ENCODE results near the gene SSUH2. TPM values are rescaled to one million over a fixed set of nuclear protein-coding genes. Genes with fewer than 3 reads are reported as not detected.

SSUH2 gene
- total and polyA plus RNA-seq, 12 donors = 0.12 to 1.3 (median 0.61) TPM; not detected in 3

GRCh38 chr3:8643693-8644365 lies 769 bp downstream of the SSUH2 start:
- no peak for TF ChIP-seq POLR2A (IDR thresholded peaks at IDR 0.05)
- TF ChIP-seq, protein P1, sequence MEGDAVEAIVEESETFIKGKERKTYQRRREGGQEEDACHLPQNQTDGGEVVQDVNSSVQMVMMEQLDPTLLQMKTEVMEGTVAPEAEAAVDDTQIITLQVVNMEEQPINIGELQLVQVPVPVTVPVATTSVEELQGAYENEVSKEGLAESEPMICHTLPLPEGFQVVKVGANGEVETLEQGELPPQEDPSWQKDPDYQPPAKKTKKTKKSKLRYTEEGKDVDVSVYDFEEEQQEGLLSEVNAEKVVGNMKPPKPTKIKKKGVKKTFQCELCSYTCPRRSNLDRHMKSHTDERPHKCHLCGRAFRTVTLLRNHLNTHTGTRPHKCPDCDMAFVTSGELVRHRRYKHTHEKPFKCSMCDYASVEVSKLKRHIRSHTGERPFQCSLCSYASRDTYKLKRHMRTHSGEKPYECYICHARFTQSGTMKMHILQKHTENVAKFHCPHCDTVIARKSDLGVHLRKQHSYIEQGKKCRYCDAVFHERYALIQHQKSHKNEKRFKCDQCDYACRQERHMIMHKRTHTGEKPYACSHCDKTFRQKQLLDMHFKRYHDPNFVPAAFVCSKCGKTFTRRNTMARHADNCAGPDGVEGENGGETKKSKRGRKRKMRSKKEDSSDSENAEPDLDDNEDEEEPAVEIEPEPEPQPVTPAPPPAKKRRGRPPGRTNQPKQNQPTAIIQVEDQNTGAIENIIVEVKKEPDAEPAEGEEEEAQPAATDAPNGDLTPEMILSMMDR (IDR thresholded peaks at IDR 0.05) = no peak
- intact Hi-C loops (cut with DNase I) = no loop called here
- no peaks in the 10 kb centered on the region for H3K4me1 ChIP-seq (replicated peaks in 1 of 2)
- H3K27me3 ChIP-seq = no peaks in the 10 kb centered on the region
- WGBS, 4 donors = 50 to 60% (median 56%) methylated on average over 10 of the region's 10 CpGs
- no peak overlapping the region for H3K4me3 ChIP-seq
- no peaks in the 10 kb centered on the region for H3K9me3 ChIP-seq (replicated peaks in 1 of 3)
- H3K36me3 ChIP-seq (replicated peaks in 1 of 2) = no peaks in the 10 kb centered on the region
- DNase-seq = no peak
- no peak overlapping the region for H3K27ac ChIP-seq

DNA sequence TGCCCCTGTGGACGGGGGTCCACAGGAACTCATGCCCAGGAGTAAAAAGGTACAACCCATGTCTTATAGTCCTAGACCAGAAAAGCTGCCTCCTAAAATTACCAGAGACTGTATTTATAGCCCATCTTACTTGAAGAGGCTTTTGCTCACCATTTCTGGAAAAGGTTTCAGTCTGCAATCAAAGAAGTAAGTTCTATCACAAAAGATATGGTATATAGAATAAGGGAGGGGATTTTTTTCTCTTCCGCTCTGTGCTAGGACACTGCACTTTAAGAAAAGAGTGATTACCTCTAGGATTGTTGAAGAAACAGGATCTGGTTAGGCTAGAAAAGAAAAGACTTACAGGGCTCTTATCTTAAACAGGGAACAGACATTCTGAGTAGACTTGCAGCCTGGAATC lies 2.6 kb downstream of the SSUH2 start:
- 82 to 100% (median 90%) methylated on average over 2 of the region's 2 CpGs for WGBS, 4 donors
- H3K27me3 ChIP-seq = no peaks in the 10 kb centered on the region
- no peak for TF ChIP-seq POLR2A (IDR thresholded peaks at IDR 0.05)
- no peaks in the 10 kb centered on the region for H3K9me3 ChIP-seq (replicated peaks in 1 of 3)
- H3K27ac ChIP-seq = no peak overlapping the region
- H3K36me3 ChIP-seq (replicated peaks in 1 of 2) = no peaks in the 10 kb centered on the region
- H3K4me3 ChIP-seq = no peak overlapping the region
- H3K4me1 ChIP-seq (replicated peaks in 1 of 2) = peaks cover 0 to 8% of the 10 kb centered on the region in 2 donors
- DNase-seq = no peak
- intact Hi-C loops (cut with DNase I) = no loop called here

DNA sequence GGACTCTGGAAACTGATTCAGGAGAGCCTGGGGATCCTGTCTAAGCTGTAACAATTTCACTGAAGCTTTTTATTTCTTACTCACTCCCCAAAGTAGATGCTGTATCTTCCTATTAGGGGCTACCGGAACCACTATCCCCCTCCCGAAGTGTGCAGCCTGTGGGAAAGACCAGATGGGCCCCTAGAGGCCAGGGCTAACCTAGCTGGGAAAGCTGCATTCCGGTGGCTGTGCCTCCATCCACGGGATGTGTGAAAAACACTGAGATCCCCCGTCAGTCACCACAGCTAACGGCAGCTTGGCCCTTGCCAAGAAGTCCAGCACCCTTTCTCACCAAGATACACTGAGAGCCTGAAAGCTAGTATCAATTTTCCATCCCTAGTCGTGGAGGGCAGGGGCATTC lies 3.1 kb downstream of the SSUH2 start:
- intact Hi-C loops (cut with DNase I) = no loop called here
- no peaks in the 10 kb centered on the region for H3K27me3 ChIP-seq
- 79 to 100% (median 85%) methylated on average over 1 to 7 of the region's 7 CpGs for WGBS, 4 donors

DNA sequence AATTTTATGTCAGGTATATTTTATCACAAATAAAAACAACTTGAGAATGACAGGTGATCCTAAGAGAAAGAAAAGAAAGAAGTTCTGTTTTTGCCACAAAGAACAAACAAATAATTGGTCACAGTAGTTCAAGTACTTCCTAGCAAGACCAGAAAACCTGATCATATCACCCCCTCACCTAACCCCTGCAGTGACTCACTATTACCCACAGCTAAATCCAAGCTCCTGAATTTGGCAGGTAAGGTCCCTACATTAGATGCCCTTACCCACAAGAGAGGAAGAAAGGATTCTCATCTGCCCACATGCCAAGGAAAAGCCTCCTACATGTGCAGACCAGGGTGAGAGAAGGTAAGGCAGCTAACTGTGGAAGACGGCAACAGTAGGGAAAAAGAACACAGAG lies 4.4 kb downstream of the SSUH2 start:
- TF ChIP-seq POLR2A (IDR thresholded peaks at IDR 0.05) = no peak
- TF ChIP-seq, protein P1 (IDR thresholded peaks at IDR 0.05) = no peak
- Histone ChIP-seq H3K9me3 (replicated peaks in 1 of 3) (no peaks in the 10 kb centered on the region), H3K4me3 (no peak overlapping the region), H3K4me1 (replicated peaks in 1 of 2) (peaks cover 0 to 8% of the 10 kb centered on the region in 2 donors), H3K27ac (no peak overlapping the region), H3K36me3 (replicated peaks in 1 of 2) (no peaks in the 10 kb centered on the region), H3K27me3 (no peaks in the 10 kb centered on the region)
- DNase-seq = no peak
- intact Hi-C loops (cut with DNase I) = no loop called here
- WGBS, 4 donors = 92 to 100% (median 96%) methylated on average over 1 of the region's 1 CpG

More for the DNA sequence above, 3.1 kb downstream of the SSUH2 start:
- H3K4me1 ChIP-seq (replicated peaks in 1 of 2) = peaks cover 0 to 8% of the 10 kb centered on the region in 2 donors
- TF ChIP-seq, protein P1 (IDR thresholded peaks at IDR 0.05) = no peak
- TF ChIP-seq POLR2A (IDR thresholded peaks at IDR 0.05) = no peak
- no peak overlapping the region for H3K4me3 ChIP-seq
- no peak overlapping the region for H3K27ac ChIP-seq
- no peak for DNase-seq
- no peaks in the 10 kb centered on the region for H3K36me3 ChIP-seq (replicated peaks in 1 of 2)
- no peaks in the 10 kb centered on the region for H3K9me3 ChIP-seq (replicated peaks in 1 of 3)

- Histone ChIP-seq H3K36me3 (replicated peaks in 1 of 2) (no peaks in the 10 kb centered on the region), H3K27me3 (no peaks in the 10 kb centered on the region), H3K27ac (no peak overlapping the region), H3K4me3 (no peak overlapping the region), H3K9me3 (replicated peaks in 1 of 3) (no peaks in the 10 kb centered on the region), H3K4me1 (replicated peaks in 1 of 2) (peaks cover 0 to 8% of the 10 kb centered on the region in 2 donors)
- no peak for DNase-seq
- TF ChIP-seq, protein P1 (IDR thresholded peaks at IDR 0.05) = no peak
- TF ChIP-seq POLR2A (IDR thresholded peaks at IDR 0.05) = no peak
- 82 to 89% (median 88%) methylated on average over 7 of the region's 7 CpGs for WGBS, 4 donors
- intact Hi-C loops (cut with DNase I) = no loop called here
These were observed 5.0 kb downstream of the SSUH2 start for GRCh38 chr3:8639659-8640000.

Measured in adrenal gland (tissue), 12 donors.